ENCODE results near the gene TRAF5. TPM values are rescaled to one million over a fixed set of nuclear protein-coding genes. Genes with fewer than 3 reads are reported as not detected.
"Not testable (repeated sequence)": the region's sequence is repeated elsewhere in the genome, so short reads cannot be mapped to it uniquely, and the experiment has no call there.

Gene TRAF5
- total RNA-seq, 1 experiment from 2014 or later = 14.4 TPM

- H3K9me3 ChIP-seq (replicated peaks) = no peaks in the 10 kb centered on the region
- no peak for DNase-seq (ENCODE audit: low read depth in 1 of 2, low spot score in 2 of 2)
- no peak overlapping the region for H3K27ac ChIP-seq
- H3K4me3 ChIP-seq = no peak overlapping the region
- no peaks in the 10 kb centered on the region for H3K36me3 ChIP-seq
- H3K27me3 ChIP-seq (replicated peaks) = no peaks in the 10 kb centered on the region
- H3K4me1 ChIP-seq (replicated peaks) = no peaks in the 10 kb centered on the region
Measured at GRCh38 chr1:211344152-211344618, 17.6 kb downstream of the TRAF5 start.

- Histone ChIP-seq H3K27ac (no peak overlapping the region), H3K27me3 (replicated peaks) (no peaks in the 10 kb centered on the region), H3K4me1 (replicated peaks) (no peaks in the 10 kb centered on the region), H3K36me3 (no peaks in the 10 kb centered on the region), H3K4me3 (no peak overlapping the region), H3K9me3 (replicated peaks) (no peaks in the 10 kb centered on the region)
- no peak for DNase-seq (ENCODE audit: low read depth in 1 of 2, low spot score in 2 of 2)
Measured at GRCh38 chr1:211345719-211346118, 19.1 kb downstream of the TRAF5 start.

- H3K27me3 ChIP-seq (replicated peaks) = no peaks in the 10 kb centered on the region
- H3K9me3 ChIP-seq (replicated peaks) = peaks cover 5% of the 10 kb centered on the region; the same call in 1 of the 2 replicates
- no peak overlapping the region for H3K4me3 ChIP-seq
- H3K27ac ChIP-seq = no peak overlapping the region
- no peaks in the 10 kb centered on the region for H3K36me3 ChIP-seq
- DNase-seq (ENCODE audit: low read depth in 1 of 2, low spot score in 2 of 2) = no peak
- no peaks in the 10 kb centered on the region for H3K4me1 ChIP-seq (replicated peaks)
Measured at GRCh38 chr1:211347077-211347844, 20.6 kb downstream of the TRAF5 start.

DNA sequence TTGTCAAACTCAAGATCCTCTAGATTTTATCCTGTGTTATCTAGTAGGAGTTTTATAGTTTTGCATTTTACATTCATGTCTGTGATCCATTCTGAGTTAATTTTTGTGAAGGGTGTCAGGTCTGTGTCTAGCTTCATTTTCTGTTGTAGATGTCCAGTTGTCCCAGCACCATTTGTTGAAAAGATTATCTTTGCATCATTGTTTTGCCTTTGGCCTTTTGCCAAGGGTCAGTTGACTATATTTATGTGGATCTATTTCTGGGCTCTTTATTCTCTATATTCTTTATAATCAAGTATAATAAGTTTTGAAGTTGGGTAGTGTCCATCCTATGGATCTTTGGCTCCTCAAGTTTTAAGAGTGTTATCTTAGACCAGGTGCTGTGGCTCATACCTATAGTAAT lies 21.9 kb downstream of the TRAF5 start:
- Histone ChIP-seq H3K27me3 (replicated peaks) (no peaks in the 10 kb centered on the region), H3K27ac (no peak overlapping the region), H3K9me3 (replicated peaks) (peaks cover 5% of the 10 kb centered on the region; the same call in 1 of the 2 replicates), H3K36me3 (no peaks in the 10 kb centered on the region), H3K4me1 (replicated peaks) (no peaks in the 10 kb centered on the region), H3K4me3 (no peak overlapping the region)
- DNase-seq (ENCODE audit: low read depth in 1 of 2, low spot score in 2 of 2) = no peak

- Histone ChIP-seq H3K27me3 (replicated peaks) (no peaks in the 10 kb centered on the region), H3K4me1 (replicated peaks) (no peaks in the 10 kb centered on the region), H3K36me3 (no peaks in the 10 kb centered on the region; the same call in 1 of the 2 replicates), H3K9me3 (replicated peaks) (peaks cover 5% of the 10 kb centered on the region; the same call in 1 of the 2 replicates), H3K4me3 (no peak overlapping the region), H3K27ac (no peak overlapping the region)
- no peak for DNase-seq (ENCODE audit: low read depth in 1 of 2, low spot score in 2 of 2)
Measured at GRCh38 chr1:211349741-211350140, 23.1 kb downstream of the TRAF5 start.

DNA sequence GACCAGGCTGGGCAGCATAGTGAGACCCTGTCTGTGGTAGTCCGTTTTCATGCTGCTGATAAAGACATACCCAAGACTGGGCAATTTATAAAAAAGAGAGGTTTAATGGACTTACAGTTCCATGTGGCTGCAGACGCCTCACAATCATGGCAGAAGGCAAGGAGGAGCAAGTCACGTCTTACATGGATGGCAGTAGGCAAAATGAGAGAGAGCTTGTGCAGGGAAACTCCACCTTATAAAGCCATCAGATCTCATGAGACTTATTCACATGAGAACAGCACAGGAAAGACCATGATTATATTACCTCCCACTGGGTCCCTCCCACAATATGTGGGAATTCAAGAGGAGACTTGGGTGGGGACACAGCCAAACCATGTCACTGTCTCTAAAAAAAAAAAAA lies 25.4 kb downstream of the TRAF5 start:
- not testable (repeated sequence) for H3K9me3 ChIP-seq (replicated peaks); H3K4me3 ChIP-seq; H3K27ac ChIP-seq; DNase-seq (ENCODE audit: low read depth in 1 of 2, low spot score in 2 of 2); H3K4me1 ChIP-seq (replicated peaks); H3K27me3 ChIP-seq (replicated peaks)
- peaks cover 11% of the 10 kb centered on the region for H3K36me3 ChIP-seq

GRCh38 chr1:211352465-211352864 lies 25.8 kb downstream of the TRAF5 start:
- H3K4me3 ChIP-seq = no peak overlapping the region
- no peaks in the 10 kb centered on the region for H3K4me1 ChIP-seq (replicated peaks)
- H3K9me3 ChIP-seq (replicated peaks) = peaks cover 5% of the 10 kb centered on the region; the same call in 1 of the 2 replicates
- H3K27me3 ChIP-seq (replicated peaks) = no peaks in the 10 kb centered on the region
- DNase-seq (ENCODE audit: low read depth in 1 of 2, low spot score in 2 of 2) = no peak
- no peak overlapping the region for H3K27ac ChIP-seq
- peaks cover 11% of the 10 kb centered on the region for H3K36me3 ChIP-seq

DNA sequence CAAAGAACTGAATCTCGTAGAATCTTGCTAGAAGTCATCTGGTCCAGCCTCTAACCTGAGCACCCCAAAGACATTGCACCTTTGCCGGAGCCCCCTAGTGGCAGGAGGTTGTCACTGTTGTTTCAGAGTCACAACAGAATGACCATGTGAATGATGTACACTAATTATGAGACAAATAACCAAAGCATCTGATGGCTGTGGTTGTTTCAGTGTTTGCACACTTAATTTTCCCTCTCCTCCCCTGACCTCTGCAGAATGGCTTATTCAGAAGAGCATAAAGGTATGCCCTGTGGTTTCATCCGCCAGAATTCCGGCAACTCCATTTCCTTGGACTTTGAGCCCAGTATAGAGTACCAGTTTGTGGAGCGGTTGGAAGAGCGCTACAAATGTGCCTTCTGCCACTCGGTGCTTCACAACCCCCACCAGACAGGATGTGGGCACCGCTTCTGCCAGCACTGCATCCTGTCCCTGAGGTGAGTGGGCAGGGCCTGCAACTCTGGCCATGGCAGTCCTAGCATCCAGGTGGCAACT lies 26.4 kb downstream of the TRAF5 start:
- no peaks in the 10 kb centered on the region for H3K27me3 ChIP-seq (replicated peaks)
- H3K4me1 ChIP-seq (replicated peaks) = no peaks in the 10 kb centered on the region
- DNase-seq (ENCODE audit: low read depth in 1 of 2, low spot score in 2 of 2) = no peak
- H3K4me3 ChIP-seq = no peak overlapping the region
- H3K36me3 ChIP-seq = peaks cover 11% of the 10 kb centered on the region
- H3K27ac ChIP-seq = no peak overlapping the region
- peaks cover 5% of the 10 kb centered on the region; the same call in 1 of the 2 replicates for H3K9me3 ChIP-seq (replicated peaks)

DNA sequence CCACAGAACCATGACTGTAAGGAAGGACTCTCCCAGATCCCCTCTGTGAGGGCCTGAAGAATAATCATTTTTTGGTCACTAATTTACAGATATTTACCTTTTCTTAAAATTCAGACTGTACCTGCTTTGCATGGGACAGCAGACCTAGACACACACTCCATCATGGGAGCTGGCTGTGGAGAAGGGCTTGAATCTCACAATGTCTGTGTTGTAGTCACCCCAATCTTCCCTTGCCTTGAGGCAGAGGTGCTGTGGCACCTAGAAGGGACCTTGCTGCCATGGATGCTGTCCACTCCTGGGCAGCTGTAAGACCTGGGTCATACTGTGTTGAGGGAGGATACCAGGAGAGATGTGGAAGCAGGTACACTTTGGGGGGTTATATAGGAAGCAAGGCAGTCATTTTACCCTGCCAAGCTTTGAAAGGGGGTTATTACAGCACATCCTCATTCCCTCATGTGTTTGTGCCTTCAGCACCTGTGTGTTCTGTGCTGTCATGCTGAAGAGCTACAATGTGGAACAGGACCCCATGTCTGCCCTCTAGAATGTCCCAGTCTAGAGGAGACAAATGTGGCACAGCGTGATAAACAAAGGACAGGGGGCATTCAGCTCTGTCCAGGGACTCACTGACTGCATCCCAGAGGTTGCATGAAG lies 27.1 kb downstream of the TRAF5 start:
- Histone ChIP-seq H3K27me3 (replicated peaks) (no peaks in the 10 kb centered on the region), H3K27ac (no peak overlapping the region), H3K4me1 (replicated peaks) (no peaks in the 10 kb centered on the region), H3K36me3 (peaks cover 11% of the 10 kb centered on the region), H3K9me3 (replicated peaks) (peaks cover 5% of the 10 kb centered on the region; the same call in 1 of the 2 replicates), H3K4me3 (no peak overlapping the region)
- DNase-seq (ENCODE audit: low read depth in 1 of 2, low spot score in 2 of 2) = no peak

DNA sequence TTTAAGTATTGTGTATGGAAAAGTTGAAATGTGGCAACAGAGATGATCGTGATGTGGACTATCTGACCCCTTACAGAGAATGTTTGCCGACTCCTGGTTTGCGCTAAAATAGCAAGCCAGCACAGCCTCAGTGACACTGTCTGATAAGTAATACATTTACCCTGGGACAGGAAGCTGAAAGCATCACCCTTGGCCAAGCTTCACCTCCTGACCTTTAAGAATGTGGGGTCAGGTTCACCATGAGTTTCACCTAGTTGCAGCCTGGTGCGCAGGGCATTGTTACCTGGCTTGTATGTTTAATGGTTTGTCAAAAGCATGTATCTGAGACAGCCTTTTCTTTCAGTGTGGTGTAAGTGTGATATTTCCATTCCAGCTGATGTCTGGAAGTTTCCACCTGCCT lies 29.2 kb downstream of the TRAF5 start:
- no peaks in the 10 kb centered on the region for H3K27me3 ChIP-seq (replicated peaks)
- no peak overlapping the region for H3K4me3 ChIP-seq
- no peak overlapping the region for H3K27ac ChIP-seq
- H3K4me1 ChIP-seq (replicated peaks) = no peaks in the 10 kb centered on the region
- peak in 1 of 2 experiments; percentile 8 for DNase-seq (ENCODE audit: low read depth in 1 of 2, low spot score in 2 of 2)
- H3K36me3 ChIP-seq = peaks cover 26% of the 10 kb centered on the region
- peaks cover 5% of the 10 kb centered on the region; the same call in 1 of the 2 replicates for H3K9me3 ChIP-seq (replicated peaks)

- H3K36me3 ChIP-seq = peaks cover 28% of the 10 kb centered on the region
- H3K9me3 ChIP-seq (replicated peaks) = peaks cover 3% of the 10 kb centered on the region; the same call in 1 of the 2 replicates
- no peaks in the 10 kb centered on the region for H3K27me3 ChIP-seq (replicated peaks)
- H3K4me3 ChIP-seq = no peak overlapping the region
- no peak for DNase-seq (ENCODE audit: low read depth in 1 of 2, low spot score in 2 of 2)
- H3K27ac ChIP-seq = no peak overlapping the region
- no peaks in the 10 kb centered on the region for H3K4me1 ChIP-seq (replicated peaks)
Measured at GRCh38 chr1:211356723-211357407, 30.2 kb downstream of the TRAF5 start.

DNA sequence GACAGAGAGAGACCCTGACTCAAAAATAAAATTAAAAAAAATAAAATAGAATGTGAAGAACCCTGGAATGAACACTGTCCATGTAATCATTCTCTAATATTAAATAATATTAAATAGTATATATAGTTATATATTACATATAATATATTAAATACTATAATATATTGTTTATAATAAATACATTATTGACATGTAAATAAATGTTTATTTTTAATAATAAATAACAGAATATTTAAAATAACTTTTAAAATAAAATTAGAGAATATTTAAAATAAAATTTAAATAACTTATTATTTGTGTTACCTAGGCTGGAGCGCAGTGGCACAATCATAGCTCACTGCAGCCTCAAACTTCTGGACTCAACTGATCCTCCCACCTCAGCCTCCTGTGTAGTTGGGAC lies 32.1 kb downstream of the TRAF5 start:
- Histone ChIP-seq H3K27me3 (replicated peaks) (no peaks in the 10 kb centered on the region), H3K9me3 (replicated peaks) (no peaks in the 10 kb centered on the region), H3K4me1 (replicated peaks) (no peaks in the 10 kb centered on the region), H3K27ac (no peak overlapping the region), H3K36me3 (peaks cover 30% of the 10 kb centered on the region), H3K4me3 (no peak overlapping the region)
- DNase-seq (ENCODE audit: low read depth in 1 of 2, low spot score in 2 of 2) = no peak

DNA sequence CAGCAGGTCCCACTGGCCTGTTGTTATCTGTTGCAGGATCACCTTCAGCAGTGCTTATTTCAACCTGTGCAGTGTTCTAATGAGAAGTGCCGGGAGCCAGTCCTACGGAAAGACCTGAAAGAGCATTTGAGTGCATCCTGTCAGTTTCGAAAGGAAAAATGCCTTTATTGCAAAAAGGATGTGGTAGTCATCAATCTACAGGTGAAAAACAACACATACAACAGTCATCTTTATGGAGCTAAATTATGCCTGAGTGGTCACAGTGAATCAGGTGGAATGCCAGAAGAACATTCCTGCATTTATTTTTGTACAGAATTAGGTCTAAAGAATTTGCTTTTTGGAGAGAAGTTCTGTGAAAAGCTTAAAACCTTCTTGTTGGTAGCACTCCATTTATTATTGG lies 33.2 kb downstream of the TRAF5 start:
- Histone ChIP-seq H3K4me1 (replicated peaks) (no peaks in the 10 kb centered on the region), H3K9me3 (replicated peaks) (no peaks in the 10 kb centered on the region), H3K36me3 (peaks cover 30% of the 10 kb centered on the region; the same call in 1 of the 2 replicates), H3K4me3 (no peak overlapping the region), H3K27ac (no peak overlapping the region), H3K27me3 (replicated peaks) (no peaks in the 10 kb centered on the region)
- no peak for DNase-seq (ENCODE audit: low read depth in 1 of 2, low spot score in 2 of 2)
